ENCODE data around the gene ANKFN1.

ANKFN1 gene

GRCh38 chr17:56152874-56153602 lies at the start of gene ANKFN1:
ANKFN1 (plus strand) TSS chr17:56153475; CDS start chr17:56212668, 59,193 bp downstream.
- no peak for DNase-seq

GRCh38 chr17:56108811-56109284 lies 44.4 kb upstream of the ANKFN1 start:
- DNase-seq: no peak

GRCh38 chr17:56109836-56110235 lies 43.4 kb upstream of the ANKFN1 start:
- DNase-seq: no peak

DNA sequence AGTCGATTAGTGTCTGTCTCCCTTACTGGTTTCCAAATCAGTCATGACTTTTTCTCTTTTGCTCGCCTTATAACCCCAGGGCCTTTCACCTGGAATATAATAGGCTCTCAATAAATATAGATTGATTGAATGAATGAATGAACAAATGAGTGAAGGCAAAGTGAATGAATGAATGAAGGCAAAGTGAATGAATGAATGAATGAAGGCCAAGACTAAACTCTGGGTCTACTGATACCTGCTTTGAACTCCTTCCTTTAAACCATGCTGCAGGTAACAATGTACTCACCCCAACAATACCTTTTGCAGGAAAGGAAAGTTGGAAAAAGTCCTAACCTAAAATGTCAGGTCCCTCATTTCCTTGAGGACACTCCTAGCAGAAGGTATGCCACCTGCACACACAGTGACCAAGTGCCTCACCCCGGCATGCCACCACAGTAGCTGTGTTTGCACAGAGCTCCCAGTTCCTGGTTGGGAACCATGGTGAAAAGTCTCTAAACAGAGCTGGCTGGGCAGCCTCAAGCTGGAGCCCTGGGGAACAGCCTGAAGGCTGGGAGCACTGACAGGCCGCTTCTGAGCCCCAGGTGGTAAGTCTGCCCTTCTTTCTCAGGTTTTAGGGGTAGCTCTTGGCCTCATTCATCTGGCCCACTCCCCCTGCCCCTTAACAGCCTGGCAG lies 42.7 kb upstream of the ANKFN1 start:
- no peak for DNase-seq

GRCh38 chr17:56111706-56112485 lies 41.4 kb upstream of the ANKFN1 start:
- DNase-seq: no peak

DNA sequence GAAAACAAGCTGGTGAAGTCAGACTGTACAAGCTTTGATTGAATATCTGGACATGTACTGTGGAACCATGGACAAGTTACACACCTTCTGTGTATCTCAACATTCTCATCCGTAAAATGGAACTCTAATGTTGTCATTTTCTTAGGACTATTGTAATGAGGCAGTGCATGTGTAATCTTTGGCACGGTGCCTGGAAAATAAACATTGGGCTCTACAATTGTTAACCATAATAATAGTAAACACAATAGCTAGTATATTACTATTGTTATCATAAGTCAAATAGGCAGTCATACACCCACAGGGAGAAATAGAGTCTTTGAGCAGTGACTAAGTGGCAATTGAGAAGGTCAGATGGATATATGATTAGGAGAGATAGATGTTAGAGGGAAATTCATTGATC lies 39.8 kb upstream of the ANKFN1 start:
- no peak for DNase-seq

GRCh38 chr17:56114469-56114868 lies 38.8 kb upstream of the ANKFN1 start:
- DNase-seq: no peak

- DNase-seq: no peak
Observed at GRCh38 chr17:56119191-56119590, 34.1 kb upstream of the ANKFN1 start.

DNA sequence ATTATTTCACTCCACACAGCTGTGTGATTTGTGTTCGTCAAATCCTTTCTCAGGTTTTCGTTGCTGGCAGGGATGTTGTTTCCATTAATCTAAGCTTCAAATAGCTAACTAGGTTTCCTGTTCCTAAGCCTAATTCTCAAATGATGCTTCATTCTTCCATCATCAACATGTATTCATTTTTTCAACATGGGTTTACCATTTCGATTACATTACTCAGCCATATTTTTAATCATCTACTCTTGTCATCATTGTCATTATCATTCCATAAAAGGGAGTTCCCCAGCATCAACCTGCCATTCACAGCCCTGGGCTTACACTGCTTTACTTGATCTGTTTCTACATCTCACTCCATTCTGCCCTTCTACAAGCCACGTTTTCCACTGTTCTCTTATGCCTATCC lies 33.3 kb upstream of the ANKFN1 start:
- DNase-seq: no peak

DNA sequence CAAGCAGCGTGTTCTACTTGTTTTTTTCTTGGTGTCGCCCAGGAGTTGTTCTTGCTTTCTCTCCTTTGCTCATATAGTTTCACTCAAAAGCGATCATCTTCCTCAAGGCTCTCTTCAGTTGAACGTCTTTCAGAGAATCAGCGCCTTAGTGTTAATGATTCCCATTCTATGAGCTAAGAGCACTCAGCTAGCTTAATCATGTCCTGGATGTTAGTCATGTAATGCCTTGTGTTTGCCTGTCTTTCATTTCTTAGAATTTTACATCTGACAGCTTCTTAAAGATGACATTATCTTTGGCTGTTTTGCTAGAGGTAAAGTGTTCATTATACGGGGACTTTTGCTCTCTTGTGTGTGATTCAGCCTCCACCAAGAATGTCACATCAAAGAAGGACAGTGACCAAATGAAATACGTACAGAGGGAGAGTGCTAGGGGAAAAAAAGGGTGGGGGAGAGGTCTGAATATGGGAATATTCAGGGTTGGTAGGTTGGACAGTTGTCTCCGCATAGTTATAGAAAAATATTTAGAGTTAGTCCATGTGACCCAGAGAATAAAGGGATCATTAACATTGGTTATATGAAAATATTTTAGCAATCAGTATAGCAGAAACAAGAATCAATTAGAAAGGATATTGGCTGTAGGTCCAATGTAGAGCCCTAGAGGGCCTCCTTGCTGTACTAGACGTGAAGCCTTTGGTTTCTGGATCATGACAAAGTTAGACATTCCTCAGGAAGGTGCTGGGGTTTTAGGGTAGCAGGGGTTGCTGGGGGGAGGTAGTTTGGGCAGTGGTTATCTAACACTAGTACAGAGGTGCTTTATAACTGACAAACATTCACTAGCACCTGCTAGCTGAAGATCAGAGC lies 31.9 kb upstream of the ANKFN1 start:
- DNase-seq: no peak

- DNase-seq: peak; percentile 1
Observed at GRCh38 chr17:56125830-56126819, 27.1 kb upstream of the ANKFN1 start.

- no peak for DNase-seq
Observed at GRCh38 chr17:56130026-56130425, 23.2 kb upstream of the ANKFN1 start.

GRCh38 chr17:56130631-56131030 lies 22.6 kb upstream of the ANKFN1 start:
- DNase-seq: no peak

DNA sequence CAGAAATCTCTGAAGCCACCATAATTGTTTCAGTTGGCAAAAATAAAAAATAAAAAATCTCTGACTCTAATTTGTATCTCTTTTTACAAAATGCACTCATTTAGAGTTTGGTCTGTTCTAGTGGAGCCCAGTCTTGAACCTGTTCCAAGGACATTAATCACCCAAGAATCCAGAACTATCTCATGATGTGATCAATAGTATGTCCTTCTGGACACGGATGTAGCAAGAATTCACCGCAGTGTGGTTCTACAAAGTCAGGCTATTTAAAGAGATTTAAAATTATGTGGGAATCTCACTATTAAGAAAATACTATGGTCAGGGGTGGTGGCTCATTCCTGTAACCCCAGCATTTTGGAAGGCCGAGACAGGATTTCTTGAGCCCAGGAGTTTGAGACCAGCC lies 21.8 kb upstream of the ANKFN1 start:
- DNase-seq: no peak

DNA sequence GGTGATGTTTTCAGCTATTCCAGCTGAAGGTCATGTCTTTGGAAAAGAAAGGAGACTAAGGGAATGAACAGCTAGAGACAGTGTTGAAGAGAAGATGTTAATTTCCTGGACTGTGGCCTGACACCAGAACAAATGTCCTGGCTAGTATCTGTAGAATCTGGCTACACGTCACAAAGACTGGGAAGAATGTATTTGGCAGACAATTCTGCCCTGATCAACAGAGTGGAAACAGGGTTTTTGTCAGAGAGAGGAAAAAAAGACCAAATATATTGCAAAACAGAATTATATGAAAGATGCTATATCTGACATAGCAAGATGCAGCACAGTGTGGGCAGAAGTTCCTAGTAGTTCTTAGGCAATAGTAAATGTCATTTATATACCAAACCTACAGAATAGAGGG lies 17.0 kb upstream of the ANKFN1 start:
- no peak for DNase-seq

- DNase-seq: no peak
Observed at GRCh38 chr17:56141046-56141839, 12.0 kb upstream of the ANKFN1 start.

- DNase-seq: no peak
Observed at GRCh38 chr17:56142325-56142724, 10.9 kb upstream of the ANKFN1 start.

DNA sequence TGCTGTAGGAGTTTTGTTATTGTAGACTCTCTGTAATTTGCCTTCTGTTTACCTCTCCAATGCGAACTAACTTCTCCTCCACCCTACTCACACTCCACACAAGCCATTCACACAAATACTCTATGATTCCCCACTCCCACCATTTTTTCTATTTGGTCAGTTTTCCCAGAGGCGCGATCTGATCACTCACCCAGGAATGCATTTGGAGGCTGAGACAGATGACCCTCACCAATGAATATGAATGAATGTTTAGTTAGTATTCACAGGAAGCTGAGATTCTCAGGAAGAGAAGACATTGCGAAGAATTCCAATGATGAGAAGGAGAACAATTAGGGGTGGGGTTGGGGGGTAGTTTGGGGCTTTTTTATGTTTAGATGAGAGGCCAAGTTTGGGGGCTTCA lies 10.5 kb upstream of the ANKFN1 start:
- DNase-seq: no peak

DNA sequence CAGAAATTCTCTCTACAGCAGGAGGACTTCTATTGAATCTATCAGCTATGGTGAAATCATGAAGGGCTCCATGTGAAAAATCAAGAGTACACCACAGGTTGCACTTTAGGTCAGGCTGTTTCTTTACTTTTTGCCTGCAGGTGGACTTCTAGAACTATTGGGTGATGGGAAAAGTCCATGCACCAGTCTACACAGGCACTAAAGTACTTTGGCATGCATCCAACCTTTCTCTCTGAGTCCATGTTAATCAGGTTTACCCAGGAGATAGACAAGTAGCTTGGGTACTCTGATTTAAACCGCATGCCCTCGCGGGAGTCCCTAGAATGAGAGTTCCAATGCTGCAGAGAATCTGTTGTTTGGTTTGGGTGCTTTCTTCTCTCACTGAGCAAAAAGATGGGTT lies 9.1 kb upstream of the ANKFN1 start:
- peak; percentile 1 for DNase-seq

- no peak for DNase-seq
Observed at GRCh38 chr17:56146534-56146933, 6.7 kb upstream of the ANKFN1 start.

DNA sequence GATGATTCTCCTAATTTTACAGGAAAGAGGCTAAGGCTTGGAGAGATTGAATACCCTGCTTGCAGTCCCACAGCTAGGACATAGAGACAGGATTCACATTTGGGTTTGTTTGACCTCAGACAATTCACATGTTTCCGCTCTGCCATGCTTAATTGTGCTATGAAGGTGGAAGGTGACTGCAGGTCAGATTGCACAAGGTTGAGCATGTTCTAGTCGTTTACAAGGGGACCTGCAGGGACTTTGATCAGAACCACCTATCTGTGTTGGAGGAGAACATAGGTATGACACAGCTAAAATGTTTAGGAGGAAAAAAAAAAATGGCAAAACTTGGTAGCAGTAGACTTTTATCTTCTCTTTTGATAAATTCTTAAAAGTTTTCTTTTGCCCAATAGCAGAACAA lies 4.9 kb upstream of the ANKFN1 start:
- DNase-seq: no peak

Measured in NCI-H1105 treated with DMSO at 0.1 percent for 48 hours (cell line).